SK-MEL-5 (cell line): Measurements from ENCODE around the gene UTP3. TPM values are rescaled to one million over a fixed set of nuclear protein-coding genes. Genes with fewer than 3 reads are reported as not detected.
A peak's percentile ranks its signal among the peaks of the same experiment; 100 is the strongest.
"Not testable (repeated sequence)": the region's sequence is repeated elsewhere in the genome, so short reads cannot be mapped to it uniquely, and the experiment has no call there.

Experiments
- DNase-seq: peaks from one replicate; pipeline ENCODE4 v3.0.0-alpha.2; 2016; ENCODE audit warnings: low read depth, low spot score
- in situ Hi-C: cut with HindIII; loops from 2 replicates; pipeline ENCODE4 v1.10.0; 2016; ENCODE audit warnings: low sequenced_read_pairs, high pct_unique_total_duplicates, low pct_unique_long_range_greater_than_20kb
- small RNA-seq, 2 experiments: library from RNA; depleted of rRNA; stranded (forward); fragments of <200 nt; gene quantifications; one replicate each; pipeline ENCODE3, GENCODE V24; 2014
- total RNA-seq: library from RNA; depleted of rRNA; stranded (reverse); fragments of >200 nt; shearing (Covaris generic); gene quantifications from 2 replicates; pipeline ENCODE4 v1.2.3, GENCODE V29; 2014; rRNA removed

The UTP3 gene
- total RNA-seq, 1 experiment from 2014 or later: 20.8 TPM

DNA sequence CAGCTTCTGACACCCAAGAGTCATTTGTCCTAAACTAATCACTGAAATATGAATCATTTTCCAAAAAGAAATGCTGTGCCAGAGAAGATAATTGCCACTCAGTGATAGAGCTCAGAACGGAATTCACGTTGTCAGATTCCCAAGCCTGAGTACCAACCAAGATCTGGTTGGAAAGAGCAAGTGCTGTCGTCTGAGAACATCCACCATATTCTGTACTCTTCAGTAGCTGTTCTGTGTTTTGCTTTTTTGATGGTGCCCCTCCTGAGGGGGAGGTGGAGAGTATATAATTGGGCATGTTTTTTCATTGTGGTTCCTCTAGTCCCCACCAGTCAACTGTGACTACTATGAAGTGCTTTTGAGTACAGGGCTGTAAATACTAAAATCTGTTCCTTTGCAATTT is 46.6 kb downstream of the UTP3 start:
- DNase-seq: peak; percentile 4
- in situ Hi-C loops: no loop called here

GRCh38 chr4:70735915-70736314 is 47.6 kb downstream of the UTP3 start:
- DNase-seq: peak; percentile 68
- in situ Hi-C loops: not testable (repeated sequence)

DNA sequence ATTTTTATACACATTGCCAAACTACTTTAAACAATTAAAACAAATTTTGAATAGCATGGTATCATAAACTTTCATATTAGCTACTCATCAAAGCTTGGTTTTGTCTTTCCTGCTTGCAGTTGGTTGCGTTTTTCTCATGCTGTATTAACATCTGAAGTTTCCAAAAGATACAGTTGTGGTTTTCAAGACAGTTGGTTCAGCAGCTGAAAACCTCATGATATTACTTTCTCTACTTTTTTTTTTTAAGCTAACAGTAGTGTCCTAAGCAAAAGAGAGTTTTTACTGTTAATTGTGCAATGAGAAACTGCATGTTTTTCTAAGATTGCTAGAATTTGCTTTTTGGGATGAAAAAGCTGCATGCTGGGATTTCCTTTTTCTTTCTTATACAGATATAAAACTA is 48.7 kb downstream of the UTP3 start:
- DNase-seq: no peak
- in situ Hi-C loops: no loop called here

DNA sequence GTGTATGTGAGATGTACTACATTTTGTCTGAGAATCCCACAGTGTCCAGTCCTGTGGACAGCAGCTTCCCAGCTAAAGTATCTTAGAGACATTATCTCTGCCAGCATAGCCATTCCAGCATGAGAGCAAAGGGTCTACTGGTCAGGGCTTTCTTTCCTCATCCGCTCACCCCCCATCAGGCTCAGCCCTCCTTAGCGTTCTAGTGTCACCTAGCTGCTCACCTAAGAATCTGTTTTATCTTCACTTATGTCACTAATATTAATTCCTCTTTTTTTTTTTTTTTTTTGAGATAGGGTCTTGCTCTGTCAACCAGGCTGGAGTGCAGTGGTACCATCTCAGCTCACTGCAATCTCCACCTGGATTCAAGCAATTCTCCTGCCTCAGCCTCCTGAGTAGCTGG is 49.1 kb downstream of the UTP3 start:
- in situ Hi-C loops: no loop called here
- DNase-seq: no peak

DNA sequence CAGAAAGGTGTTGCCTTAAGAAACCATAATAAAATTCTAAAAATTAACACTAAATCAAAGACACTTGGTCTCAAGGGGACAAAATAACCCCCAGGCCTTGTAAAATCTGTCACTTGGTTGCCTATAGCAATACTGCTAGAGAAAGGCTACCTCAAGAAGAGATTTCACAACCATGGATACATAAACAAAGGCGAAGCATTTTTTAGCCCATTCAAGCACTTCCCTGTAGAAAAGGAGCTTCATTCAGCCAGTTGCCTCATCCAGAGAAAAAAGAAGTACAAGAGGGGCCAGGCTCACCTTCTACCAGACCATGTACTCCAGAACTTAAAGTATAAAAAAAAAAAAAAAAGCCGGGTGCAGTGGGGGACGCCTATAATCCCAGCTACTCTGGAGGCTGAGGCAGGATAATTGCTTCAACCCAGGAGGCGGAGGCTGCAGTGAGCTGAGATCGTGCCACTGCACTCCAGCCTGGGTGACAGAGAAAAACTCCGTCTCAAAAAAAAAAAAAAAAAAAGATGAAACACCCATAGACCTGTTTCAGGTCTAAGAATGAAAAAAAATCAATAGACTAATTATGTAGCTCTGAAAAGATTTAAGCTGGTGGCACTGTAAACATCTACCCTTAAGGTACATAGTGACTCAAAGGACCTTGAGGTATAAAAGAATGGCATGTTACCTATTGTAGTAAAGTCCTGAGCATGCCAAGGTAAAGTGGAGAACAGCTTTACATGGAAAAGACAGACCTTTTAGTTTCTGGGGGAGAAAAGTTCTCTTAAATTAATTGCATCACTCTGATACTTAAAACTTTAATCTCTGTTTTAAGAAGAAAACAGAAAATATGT is 51.4 kb downstream of the UTP3 start:
- in situ Hi-C loops: no loop called here
- no peak for DNase-seq

Small RNA genes within 50 kb of the gene (small RNA-seq; reads per million reads assigned to genes)
- gene RNU6-520P: 0 reads per million in 2 experiments
- gene RNU6-784P: 0 reads per million in 2 experiments

Other genes with a start within 250 kb of the UTP3 start
- gene MUC7, start 216.3 kb upstream of the UTP3 start, total RNA-seq: 0.69 TPM in 2 replicates
- not detected in 2 replicates for gene AMTN, start 170.0 kb upstream of the UTP3 start, total RNA-seq
- gene AMBN, start 96.3 kb upstream of the UTP3 start, total RNA-seq: 0.13 TPM in 1 of 2 replicates, not detected in the other
- 0.08 TPM in 1 of 2 replicates, not detected in the other for gene ENAM, start 59.8 kb upstream of the UTP3 start, total RNA-seq
- gene JCHAIN, start 22.0 kb upstream of the UTP3 start, total RNA-seq: not detected in 2 replicates
- gene RUFY3, start 33.4 kb downstream of the UTP3 start, total RNA-seq: 25.7 and 28.3 TPM in 2 replicates
- gene GRSF1, start 151.4 kb downstream of the UTP3 start, total RNA-seq: 194 and 215 TPM in 2 replicates
- gene MOB1B, start 213.8 kb downstream of the UTP3 start, total RNA-seq: 23.3 and 27.1 TPM in 2 replicates